NCI-H2029 treated with DMSO at 0.1 percent for 48 hours (cell line): ENCODE results near the gene GABRG3.

ENCODE experiments used
- DNase-seq: peaks from one replicate; lab custom pipeline; 2025; lab: John Stamatoyannopoulos, UW

Gene GABRG3

DNA sequence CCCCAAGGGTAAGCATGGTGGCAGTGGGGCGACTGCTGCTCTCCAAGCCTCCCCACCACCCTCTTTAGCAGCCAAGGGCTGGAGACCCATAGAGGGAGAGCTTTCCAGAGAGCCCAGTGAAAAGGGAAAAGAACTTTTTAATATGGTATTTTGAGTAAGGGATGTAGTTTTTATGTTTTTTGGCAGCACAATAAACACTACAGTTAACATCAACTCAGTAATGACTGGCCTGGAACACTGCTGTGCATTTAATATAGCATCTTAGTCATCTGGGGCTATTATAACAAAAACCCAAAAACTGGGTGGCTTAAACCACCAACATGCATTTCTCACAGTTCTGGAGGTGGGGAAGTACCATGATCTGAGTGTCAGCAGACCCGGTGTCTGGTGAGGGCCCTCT lies 495.8 kb downstream of the GABRG3 start:
- DNase-seq = no peak

GRCh38 chr15:27468151-27468591 lies 497.2 kb downstream of the GABRG3 start:
- no peak for DNase-seq

DNA sequence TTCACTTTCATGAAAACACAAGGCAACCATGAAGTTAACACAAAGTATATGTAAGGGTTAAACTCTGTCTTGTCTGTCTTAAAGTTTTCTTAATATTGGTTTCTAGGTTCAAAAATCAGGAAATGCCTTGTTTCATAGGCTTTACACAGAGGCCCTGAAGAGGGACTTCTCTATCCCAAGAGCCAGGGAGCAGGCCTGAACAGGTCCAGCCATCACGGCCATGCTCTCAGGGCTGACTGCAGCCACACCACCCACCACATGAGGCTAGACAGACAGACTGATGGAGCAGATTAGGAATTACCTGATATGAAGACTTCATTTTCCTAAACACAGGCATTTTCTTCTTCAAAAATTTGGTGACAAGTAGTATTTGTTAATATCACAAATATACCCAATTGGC lies 502.9 kb downstream of the GABRG3 start:
- no peak for DNase-seq

DNA sequence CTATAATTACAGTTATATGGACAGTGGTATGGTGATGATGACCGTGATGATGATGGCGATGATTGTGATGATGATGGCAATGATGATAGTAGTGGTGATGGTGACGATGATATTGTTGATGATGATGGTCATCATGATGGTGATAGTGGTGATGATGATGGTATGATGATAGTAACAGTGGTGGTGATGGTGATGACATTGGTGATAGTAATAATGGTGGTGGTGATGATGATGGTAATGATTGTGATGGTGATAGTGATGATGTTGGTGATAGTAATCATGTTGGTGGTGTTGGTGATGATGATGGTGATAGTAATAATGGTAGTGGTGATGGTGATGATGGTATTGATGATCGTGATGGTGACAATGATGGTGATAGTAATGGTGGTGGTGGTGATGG lies 504.4 kb downstream of the GABRG3 start:
- DNase-seq = no peak

- DNase-seq = no peak
Measured at GRCh38 chr15:27479296-27480140, 508.5 kb downstream of the GABRG3 start.

- no peak for DNase-seq
Measured at GRCh38 chr15:27480141-27480530, 509.2 kb downstream of the GABRG3 start.

DNA sequence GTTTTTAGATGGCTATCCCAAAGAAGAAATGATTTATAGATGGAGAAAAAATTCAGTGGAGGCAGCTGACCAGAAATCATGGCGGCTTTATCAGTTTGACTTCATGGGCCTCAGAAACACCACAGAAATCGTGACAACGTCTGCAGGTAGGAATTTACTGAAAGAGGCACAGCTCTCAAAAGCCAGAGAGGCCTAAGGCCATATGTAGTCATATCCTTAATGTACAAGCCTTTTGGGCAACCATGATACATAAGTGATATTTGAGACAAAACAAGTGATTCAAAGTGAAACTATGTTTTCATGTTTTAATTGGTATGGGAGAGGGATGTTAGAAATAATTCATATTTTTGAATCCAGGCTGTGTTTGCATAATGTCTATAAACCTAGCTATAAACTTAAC lies 509.7 kb downstream of the GABRG3 start:
- no peak for DNase-seq

- DNase-seq = no peak
Measured at GRCh38 chr15:27481768-27482167, 510.8 kb downstream of the GABRG3 start.

- DNase-seq = no peak
Measured at GRCh38 chr15:27482287-27482686, 511.3 kb downstream of the GABRG3 start.

- no peak for DNase-seq
Measured at GRCh38 chr15:27483124-27483523, 512.1 kb downstream of the GABRG3 start.

GRCh38 chr15:27485265-27485664 lies 514.3 kb downstream of the GABRG3 start:
- no peak for DNase-seq

DNA sequence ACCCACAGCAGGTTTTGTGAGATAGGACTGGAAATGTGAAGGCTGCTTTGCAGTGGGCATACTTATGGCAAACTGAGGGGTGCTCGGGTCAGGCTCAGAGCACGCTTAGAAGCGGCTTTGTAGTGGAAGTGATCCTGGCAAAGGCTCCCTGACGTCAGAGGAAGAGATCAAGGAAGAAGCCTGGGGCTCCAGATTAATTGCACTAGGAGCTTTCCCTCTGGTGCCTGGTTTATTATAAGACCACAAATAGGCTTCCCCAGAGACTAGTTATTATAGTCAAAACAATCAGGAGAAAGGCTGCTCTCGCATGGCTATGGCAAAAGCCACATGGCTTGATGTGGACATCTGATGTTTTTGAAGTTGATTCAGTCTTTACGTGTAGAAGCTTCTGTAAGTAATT lies 515.1 kb downstream of the GABRG3 start:
- no peak for DNase-seq

GRCh38 chr15:27486683-27487647 lies 516.0 kb downstream of the GABRG3 start:
- no peak for DNase-seq

GRCh38 chr15:27487846-27488245 lies 516.9 kb downstream of the GABRG3 start:
- no peak for DNase-seq

GRCh38 chr15:27490867-27491595 lies 520.0 kb downstream of the GABRG3 start:
- no peak for DNase-seq

- DNase-seq = no peak
Measured at GRCh38 chr15:27491666-27492621, 521.0 kb downstream of the GABRG3 start.

DNA sequence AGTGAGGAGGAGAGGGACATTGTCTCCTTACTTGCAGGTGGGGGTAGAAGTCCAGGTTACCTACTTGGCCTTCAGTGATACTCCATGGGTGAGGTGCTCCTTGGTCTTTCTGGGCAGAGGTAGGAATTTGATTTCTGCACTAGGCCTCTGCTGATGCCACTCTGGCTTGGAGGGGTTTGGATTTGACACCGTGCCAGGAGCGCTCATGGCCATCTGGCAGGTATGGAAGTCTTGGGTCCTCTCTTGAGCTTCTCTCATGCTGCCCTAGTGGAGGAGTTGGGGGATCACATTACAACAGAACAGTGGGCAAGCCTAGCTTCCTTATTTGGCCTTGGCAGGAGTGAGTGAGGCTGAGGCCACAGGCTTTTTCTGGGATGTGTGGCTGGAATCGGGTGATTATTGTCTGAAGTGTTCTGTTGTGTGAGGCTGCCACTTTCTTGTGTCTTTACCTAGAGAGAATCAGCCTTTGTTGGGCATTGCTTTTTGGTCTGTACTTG lies 525.0 kb downstream of the GABRG3 start:
- peak; percentile 55 for DNase-seq

GRCh38 chr15:27498700-27499099 lies 527.7 kb downstream of the GABRG3 start:
- no peak for DNase-seq

- no peak for DNase-seq
Measured at GRCh38 chr15:27499191-27499590, 528.2 kb downstream of the GABRG3 start.

- no peak for DNase-seq
Measured at GRCh38 chr15:27499719-27500118, 528.7 kb downstream of the GABRG3 start.

GRCh38 chr15:27500206-27500605 lies 529.2 kb downstream of the GABRG3 start:
- no peak for DNase-seq
